ENCODE measurements around the gene E4F1. TPM values are rescaled to one million over a fixed set of nuclear protein-coding genes. Genes with fewer than 3 reads are reported as not detected.

Gene E4F1
- total RNA-seq, 1 donor from 2014 or later, result 33.0 TPM

GRCh38 chr16:2243031-2243528 lies 19.7 kb downstream of the E4F1 start:
- no peak for TF ChIP-seq CTCF (IDR thresholded peaks at IDR 0.05; ENCODE audit: unreplicated experiment)
- Mint-ChIP-seq H3K4me1 (no peaks in the 10 kb centered on the region), H3K9me3 (no peaks in the 10 kb centered on the region), H3K27me3 (ENCODE audit: low read depth) (peaks cover 12% of the 10 kb centered on the region), H3K36me3 (peaks cover 14% of the 10 kb centered on the region), H3K4me3 (no peak overlapping the region), H3K27ac (no peak overlapping the region)
- DNase-seq (ENCODE audit: low spot score in 2 of 2, unreplicated experiment in 2 of 2), result no peak

DNA sequence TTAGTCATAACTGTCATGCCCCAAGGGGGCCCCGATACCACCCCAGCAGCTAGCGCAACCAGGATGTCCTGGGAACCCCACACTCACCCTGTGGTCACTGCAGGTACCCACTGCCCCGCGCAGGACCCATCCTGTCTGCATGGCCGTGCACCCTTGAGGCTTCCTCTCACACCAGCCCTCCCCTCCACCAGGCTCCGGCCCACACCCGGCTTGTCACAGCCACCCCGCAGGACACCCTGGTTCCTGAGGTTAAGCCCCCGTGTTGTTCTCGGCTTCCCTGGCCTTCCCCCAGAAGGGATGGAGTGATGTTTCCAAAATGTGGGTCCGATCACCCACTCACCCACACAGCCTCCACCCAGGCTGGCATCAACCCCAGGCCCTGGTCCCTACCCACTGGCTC lies 20.4 kb downstream of the E4F1 start:
- Mint-ChIP-seq H3K4me3 (no peak overlapping the region), H3K27me3 (ENCODE audit: low read depth) (peaks cover 5% of the 10 kb centered on the region), H3K4me1 (no peaks in the 10 kb centered on the region), H3K27ac (no peak overlapping the region), H3K9me3 (no peaks in the 10 kb centered on the region), H3K36me3 (peaks cover 14% of the 10 kb centered on the region)
- no peak for TF ChIP-seq CTCF (IDR thresholded peaks at IDR 0.05; ENCODE audit: unreplicated experiment)
- no peak for DNase-seq (ENCODE audit: low spot score in 2 of 2, unreplicated experiment in 2 of 2)

DNA sequence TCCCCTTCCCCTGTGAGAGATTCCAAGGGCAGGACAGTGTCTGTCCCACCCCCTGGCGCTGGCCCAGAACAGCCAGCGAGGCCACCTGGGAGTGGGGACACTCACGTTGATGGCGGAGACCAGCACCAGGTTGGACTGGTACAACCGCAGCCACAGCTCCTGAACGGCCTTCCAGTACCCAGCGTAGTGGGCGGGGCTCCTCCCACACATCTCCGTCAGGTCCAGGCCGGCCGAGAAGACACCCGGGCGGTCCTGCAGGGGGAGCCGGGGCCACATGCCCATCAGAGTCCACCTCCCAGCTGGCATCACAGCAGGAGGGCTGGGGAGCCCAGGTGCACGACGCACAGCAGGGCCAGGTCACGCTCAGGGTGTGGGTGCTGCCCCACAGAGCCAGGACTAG lies 20.9 kb downstream of the E4F1 start:
- Mint-ChIP-seq H3K27ac (no peak overlapping the region), H3K4me3 (no peak overlapping the region), H3K27me3 (ENCODE audit: low read depth) (peaks cover 4% of the 10 kb centered on the region), H3K9me3 (no peaks in the 10 kb centered on the region), H3K36me3 (peaks cover 14% of the 10 kb centered on the region), H3K4me1 (no peaks in the 10 kb centered on the region)
- DNase-seq (ENCODE audit: low spot score in 2 of 2, unreplicated experiment in 2 of 2), result no peak
- no peak for TF ChIP-seq CTCF (IDR thresholded peaks at IDR 0.05; ENCODE audit: unreplicated experiment)

- no peak for TF ChIP-seq CTCF (IDR thresholded peaks at IDR 0.05; ENCODE audit: unreplicated experiment)
- no peak overlapping the region for H3K27ac Mint-ChIP-seq
- peaks cover 2% of the 10 kb centered on the region for H3K4me1 Mint-ChIP-seq
- H3K9me3 Mint-ChIP-seq, result no peaks in the 10 kb centered on the region
- DNase-seq (ENCODE audit: low spot score in 2 of 2, unreplicated experiment in 2 of 2), result no peak
- peaks cover 8% of the 10 kb centered on the region for H3K36me3 Mint-ChIP-seq
- H3K27me3 Mint-ChIP-seq (ENCODE audit: low read depth), result no peaks in the 10 kb centered on the region
- no peak overlapping the region for H3K4me3 Mint-ChIP-seq
Observed at GRCh38 chr16:2244926-2245795, 21.8 kb downstream of the E4F1 start.

DNA sequence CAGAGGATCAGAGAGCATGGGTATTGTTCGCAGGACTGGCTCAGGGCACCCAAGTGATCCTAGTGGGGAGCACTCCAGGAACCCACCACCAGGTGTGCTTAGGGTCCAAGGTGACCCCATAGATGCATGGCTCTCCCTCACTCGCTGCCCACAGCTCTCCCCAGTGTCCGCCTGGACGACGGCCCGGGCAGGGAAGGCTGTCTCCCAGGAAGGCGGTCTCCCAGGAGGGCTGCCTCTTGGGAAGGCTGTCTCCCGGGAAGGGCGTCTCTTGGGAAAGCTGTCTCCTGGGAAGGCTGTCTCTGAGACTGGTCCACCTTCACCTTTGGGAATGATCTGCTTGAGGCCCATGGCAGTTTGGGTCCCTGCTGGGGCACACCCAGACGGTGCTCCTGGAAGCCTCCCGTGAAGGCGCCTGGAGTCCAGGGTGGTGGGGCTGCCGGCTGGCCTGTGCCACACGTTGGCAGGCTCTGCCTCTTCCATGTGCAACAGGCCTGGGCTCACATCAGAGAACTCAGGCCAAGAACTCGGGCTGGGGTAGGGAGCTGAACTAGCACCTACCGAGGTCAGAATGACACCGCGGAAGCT lies 23.0 kb downstream of the E4F1 start:
- H3K36me3 Mint-ChIP-seq, result peaks cover 8% of the 10 kb centered on the region
- DNase-seq (ENCODE audit: low spot score in 2 of 2, unreplicated experiment in 2 of 2), result no peak
- peaks cover 7% of the 10 kb centered on the region for H3K4me1 Mint-ChIP-seq
- H3K27me3 Mint-ChIP-seq (ENCODE audit: low read depth), result no peaks in the 10 kb centered on the region
- TF ChIP-seq CTCF (IDR thresholded peaks at IDR 0.05; ENCODE audit: unreplicated experiment), result no peak
- H3K9me3 Mint-ChIP-seq, result no peaks in the 10 kb centered on the region
- H3K27ac Mint-ChIP-seq, result no peak overlapping the region
- H3K4me3 Mint-ChIP-seq, result no peak overlapping the region
